HG03025 (cell line): ENCODE data around the gene SYCP2.
"Not testable (repeated sequence)": the region's sequence is repeated elsewhere in the genome, so short reads cannot be mapped to it uniquely, and the experiment has no call there.

ENCODE experiments used
- ATAC-seq: cut with Tn5 transposase; IDR thresholded peaks from one replicate; pipeline ENCODE4 v1.9.1; 2021; ENCODE audit warnings: mild to moderate bottlenecking, moderate library complexity; ENCODE audit not compliant: unreplicated experiment, low FRiP score

SYCP2 gene

DNA sequence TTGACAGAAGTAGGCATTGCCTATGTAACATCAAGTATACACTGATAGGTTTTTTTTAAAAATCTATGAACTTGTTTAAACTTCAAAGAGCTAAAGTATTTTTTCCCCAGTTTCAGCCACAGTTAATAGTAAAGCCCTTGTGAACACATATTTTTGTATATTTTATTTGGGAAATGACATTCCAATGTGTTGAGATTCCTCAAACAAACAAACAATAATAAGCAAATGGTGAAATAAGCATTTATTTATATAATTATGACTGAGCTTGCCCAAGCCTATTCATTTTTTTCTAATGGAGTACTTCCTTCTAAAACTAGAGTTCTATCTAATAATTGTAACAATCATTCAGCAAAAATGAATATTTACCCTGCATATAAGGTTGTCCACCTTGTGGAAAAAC lies 12.5 kb downstream of the SYCP2 start:
- no peak for ATAC-seq

DNA sequence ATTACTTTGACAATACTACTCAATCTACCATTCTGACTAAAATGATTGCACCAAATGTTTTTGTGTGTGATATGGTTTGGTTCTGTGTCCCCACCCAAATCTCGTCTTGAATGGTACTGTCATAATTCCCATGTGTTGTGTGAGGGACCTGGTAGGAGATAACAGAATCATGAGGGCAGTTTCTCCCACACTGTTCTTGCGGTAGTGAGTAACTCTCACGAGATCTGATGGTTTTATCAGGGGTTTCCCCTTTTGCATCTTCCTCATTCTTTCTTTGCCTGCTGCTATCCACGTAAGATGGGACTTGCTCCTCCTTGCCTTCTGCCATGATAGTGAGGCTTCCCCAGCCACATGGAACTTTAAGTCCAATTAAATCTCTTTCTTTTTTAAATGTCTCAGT lies 20.8 kb downstream of the SYCP2 start:
- no peak for ATAC-seq

DNA sequence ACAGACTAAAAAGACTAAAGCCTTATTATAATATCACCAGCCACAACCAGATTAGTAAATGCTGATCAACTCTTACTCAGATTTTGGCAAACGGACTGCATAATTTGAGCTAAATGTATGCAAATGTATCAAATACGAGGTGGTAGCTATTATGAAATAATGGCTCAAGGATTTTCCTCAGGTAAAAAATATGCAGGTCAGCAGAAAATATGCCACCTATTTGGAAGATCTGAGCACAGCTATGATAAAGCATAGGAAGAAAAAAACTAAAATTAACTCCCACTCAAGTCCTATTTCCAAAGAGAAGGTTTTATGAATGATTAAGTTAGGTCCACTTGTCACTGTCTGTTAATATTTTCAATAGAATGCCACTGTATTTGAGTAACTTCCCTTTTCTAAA lies 22.4 kb downstream of the SYCP2 start:
- no peak for ATAC-seq

DNA sequence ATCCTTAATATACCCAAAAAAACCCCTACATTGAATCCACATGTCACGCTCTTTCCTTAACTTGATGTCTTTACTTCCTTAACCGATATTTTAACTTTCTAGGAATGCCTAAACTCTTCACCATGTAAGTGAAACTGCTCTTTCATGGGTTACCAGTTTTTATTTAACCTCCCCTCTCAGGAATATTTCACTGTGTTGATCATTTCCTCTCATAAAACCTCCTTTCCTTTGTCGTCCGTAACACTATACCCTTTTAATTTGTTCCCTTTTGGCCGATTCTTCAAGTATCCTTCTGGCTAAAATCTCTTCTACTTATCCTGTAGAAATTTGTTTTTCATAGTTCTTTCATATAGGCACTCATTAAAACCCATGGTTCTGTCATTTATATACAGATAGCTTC lies 24.6 kb downstream of the SYCP2 start:
- no peak for ATAC-seq

DNA sequence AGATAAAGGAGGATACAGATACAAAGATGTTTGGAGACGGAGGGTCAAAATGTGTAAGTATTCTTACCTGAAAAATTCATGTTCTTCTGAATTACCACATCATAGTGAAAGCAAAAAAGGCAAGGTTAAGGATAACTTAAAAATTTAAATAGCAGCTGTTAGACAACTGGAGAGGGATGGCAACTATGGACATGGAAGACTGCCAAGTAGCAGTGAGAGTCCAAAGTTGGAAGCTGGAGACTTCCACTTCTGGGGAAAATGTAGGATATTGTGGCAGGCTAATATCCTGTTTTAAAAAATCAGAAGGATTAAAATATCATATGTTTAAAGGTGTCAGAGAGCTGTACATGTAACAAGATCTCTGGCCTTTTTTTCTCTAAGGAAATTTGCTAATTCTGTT lies 29.8 kb downstream of the SYCP2 start:
- ATAC-seq, result no peak

DNA sequence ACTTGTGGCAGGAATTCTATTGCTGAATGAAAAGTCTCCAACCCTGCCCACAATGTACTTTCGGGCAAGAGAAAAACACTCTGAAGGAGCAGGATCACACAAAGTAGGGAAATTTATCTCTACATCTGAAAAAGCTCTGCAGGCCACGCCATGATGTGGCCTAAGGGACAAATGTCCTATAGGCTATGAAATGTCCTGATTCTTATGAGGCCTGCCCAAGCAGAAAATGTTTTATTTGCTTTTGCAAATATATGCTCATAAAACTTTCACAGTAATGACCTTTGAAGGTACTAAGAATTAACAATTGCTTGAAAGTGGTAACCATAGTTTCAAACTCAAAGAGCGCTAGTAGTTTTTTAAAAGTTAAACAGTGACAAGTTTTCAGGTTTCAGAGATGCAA lies 31.0 kb downstream of the SYCP2 start:
- no peak for ATAC-seq

DNA sequence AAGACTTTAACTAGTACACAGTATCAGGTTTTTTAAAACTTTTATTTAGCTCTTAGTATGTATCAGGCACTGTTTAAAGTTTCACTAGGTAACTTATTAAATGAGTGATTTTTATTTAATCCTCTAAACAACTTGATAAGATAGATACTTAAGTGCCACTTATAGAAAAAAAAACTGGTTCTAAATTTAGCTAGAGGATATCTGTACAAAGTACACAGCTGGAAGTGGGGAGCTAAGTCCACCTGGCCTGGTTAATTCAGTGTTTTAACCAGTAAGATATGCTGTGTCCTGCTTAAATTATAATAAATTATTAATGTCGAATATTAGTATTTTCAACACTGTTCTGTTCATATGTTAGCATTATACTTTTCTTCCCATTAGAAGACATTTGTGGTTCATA lies 37.5 kb downstream of the SYCP2 start:
- no peak for ATAC-seq

DNA sequence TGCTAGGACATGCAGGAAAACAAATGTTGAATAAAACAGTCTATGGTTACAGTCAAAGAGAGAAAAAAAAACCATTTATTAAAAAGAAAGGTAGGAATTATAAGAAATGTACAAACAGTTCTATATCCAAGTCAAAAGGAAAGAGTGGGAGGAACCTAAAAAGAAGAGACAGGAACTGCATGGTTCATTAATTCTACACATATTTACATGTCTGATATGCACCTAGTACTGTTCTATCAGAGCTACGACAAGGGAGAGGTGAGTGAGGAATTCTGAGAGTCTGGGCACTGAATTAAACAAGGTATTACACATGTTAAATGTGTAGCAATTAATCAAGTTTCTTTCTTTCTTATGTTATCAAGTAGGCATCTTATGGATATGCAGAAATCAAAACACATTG lies 41.9 kb downstream of the SYCP2 start:
- ATAC-seq, result no peak

DNA sequence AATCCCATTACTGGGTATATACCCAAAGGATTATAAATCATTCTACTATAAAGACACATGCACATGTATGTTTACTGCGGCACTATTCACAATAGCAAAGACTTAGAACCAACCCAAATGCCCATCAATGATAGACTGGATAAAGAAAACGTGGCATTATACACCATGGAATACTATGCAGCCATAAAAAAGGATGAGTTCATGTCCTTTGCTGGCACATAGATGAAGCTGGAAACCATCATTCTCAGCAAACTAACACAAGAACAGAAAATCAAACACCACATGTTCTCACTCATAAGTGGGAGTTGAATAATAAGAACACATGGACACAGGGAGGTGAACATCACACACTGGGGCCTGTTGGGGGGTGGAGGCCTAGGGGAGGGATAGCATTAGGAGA lies 43.4 kb downstream of the SYCP2 start:
- ATAC-seq, result not testable (repeated sequence)

DNA sequence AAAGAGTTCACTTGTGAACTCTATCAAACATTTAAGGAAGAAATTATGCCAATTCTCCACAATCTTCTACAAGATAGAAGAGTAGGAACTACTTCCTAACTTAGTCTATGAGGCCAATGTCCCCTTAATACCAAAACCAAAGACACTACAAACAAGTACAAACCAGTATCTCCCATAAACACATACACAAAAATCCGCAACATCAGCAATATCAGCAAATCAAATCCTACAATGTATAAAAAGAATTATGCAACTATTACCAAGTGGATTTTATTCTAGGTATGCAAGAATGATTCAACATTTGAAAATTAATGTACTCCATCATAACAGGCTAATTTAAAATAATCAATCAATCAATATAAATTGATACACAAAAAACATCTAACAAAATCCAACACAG lies 45.4 kb downstream of the SYCP2 start:
- no peak for ATAC-seq

DNA sequence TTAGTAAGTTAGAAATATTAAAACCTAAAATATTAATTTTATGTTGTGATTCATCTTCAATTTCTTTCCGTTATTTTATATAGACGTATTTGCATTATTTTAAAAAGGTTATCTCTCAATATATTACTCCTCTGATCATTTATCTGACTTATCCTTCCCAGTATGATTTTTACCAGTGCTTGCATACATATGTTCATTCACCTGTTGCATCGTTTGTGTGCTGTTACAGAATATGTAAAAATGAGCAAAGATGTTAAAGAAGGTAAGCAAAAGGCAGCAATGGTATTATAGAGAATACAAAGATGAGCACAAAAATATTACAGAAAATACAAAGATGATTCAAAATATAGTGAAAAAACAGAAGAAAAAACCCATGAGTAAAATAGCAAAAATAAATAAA lies 48.9 kb downstream of the SYCP2 start:
- no peak for ATAC-seq

DNA sequence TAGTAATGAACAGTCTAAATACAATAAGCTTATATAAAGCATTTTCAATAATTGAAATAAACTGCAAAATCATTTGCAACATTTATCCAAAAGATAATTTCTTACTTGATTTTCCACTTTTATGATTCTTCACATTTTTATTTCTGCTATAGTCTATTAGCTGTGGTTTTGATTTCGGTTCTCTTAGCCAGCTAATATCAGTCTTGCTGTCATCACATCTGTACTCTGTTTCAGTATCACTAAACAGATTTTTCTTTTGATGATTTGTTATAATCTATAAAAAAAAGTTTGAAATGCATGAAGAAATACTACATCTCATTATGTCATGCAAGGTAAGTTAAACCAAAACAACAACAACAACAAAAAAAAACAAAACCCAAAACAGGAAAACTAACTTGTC lies 53.2 kb downstream of the SYCP2 start:
- ATAC-seq, result no peak

DNA sequence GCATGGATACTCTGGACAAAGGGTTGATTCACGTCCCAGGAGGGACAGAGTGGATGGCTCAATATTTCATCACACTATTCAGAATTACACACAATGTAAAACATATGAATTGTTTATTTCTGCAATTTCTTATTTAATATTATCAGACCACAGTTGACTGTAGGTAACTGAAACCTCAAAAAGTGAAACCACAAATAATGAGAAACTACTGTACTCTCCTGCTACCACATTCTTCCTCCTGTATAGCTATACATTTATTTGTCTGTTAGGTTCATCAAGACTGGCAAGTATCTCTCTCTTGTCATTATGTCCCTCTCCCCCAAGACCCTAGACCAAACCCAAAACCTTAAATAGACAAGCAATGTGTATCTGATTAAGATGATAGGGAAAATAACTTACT lies 60.0 kb downstream of the SYCP2 start:
- no peak for ATAC-seq

DNA sequence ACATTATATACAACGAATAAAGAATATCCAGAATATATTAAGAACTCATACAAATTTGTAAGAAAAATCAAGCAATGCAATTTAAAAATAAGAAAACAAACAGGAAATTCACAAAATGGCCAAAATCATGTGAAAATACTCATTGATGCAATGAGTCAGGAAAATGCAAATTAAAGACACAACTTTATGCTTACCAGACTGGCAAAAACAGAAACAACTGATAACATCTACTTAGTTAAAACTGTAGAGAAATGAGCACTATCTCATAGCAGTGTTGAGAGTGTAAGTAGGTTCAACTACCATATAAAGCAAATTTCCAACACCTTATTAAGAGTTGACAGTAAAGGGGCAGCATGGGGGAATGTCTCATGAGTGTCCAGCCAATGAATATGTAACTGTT lies 62.3 kb downstream of the SYCP2 start:
- no peak for ATAC-seq

DNA sequence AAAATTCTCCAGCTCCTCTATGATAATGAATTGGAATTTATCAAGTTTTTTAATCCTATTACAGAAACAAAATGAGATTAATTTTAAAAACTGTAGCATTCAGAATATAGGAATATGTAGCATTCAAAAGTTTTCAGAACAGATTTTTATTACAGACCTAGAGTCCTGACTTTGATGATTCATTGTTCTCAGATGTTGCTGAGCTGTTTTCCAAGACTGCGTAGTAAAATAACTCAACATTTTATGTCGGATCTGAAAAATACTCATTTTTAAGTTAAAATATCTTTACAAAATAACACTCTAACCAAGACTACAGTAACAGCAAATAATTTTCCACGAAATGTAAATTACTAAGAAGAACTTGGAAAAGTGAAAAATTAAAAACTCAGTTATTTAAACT lies 67.1 kb downstream of the SYCP2 start:
- ATAC-seq, result no peak

DNA sequence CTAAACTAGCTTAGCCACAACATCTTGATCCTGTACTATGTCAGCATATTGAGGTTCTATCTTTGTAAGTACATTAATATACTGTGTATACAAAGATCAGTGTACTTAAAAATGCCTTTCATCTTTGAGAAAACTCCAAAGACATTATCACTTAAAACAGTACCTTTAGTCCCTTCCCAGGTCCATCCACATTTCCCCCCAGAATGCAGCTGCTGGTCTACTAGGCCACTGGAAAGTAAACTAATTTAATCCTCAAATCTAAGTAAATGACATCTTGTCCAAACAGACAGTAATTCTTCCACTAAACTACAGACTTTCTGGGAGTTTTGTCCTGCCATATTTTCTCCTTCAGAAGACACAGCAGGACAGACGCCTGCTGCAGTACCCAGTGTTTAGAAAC lies 68.7 kb downstream of the SYCP2 start:
- ATAC-seq, result no peak

DNA sequence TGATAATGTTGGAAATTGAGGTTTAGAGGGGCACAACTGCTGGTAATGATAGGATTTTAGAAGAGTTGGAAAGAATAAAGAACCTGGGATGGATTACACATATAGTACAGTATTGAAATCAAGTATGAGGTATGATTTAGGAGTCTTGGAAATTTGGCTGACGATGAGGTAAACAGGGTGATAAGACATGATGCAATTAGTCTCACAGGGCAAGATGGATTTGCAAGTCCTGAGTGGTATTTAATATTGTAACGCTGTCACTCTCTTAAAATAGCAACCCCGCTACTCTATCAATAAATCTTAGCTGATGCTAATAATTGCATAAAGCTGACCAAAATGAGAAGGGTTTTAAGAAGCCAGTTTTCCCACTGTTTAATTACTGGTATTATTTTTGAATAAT lies 70.4 kb downstream of the SYCP2 start:
- no peak for ATAC-seq

DNA sequence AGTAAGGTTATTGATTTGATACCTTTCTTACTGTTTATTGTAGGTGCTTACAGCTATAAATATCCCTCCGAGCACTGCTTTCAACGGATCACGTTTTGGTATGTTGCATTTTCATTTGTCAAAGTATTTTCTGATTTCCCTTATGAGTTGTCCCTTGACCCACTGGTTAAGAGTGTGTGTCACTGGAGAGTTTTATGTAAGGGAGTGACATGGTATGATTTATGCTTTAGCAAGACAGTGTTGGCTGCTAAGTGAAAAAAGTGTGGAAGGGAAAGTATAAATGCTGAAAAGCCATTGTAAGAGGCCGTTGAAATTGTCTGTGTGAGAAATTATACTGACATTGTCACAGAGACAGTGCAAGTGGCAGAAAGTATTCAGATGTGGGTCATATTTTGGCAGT lies 72.0 kb downstream of the SYCP2 start:
- no peak for ATAC-seq

DNA sequence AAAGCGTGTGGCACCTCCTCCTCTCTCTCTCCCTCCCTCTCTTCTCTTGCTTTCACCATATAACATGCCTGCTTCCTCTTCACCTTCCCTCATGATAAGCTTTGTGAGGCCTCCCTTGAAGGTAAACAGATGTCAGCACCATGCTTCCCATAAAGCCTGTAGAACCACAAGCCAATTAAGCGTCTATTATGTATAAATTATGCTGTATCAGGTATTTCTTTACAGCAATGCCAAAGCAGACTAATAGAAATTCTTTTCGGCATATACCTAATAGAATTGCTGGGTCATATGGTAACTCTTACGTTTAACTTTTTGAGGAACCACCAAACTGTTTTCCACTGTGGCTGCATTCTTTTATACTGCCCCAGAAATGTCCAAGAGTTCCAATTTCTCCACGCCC lies 75.0 kb downstream of the SYCP2 start:
- ATAC-seq, result no peak

DNA sequence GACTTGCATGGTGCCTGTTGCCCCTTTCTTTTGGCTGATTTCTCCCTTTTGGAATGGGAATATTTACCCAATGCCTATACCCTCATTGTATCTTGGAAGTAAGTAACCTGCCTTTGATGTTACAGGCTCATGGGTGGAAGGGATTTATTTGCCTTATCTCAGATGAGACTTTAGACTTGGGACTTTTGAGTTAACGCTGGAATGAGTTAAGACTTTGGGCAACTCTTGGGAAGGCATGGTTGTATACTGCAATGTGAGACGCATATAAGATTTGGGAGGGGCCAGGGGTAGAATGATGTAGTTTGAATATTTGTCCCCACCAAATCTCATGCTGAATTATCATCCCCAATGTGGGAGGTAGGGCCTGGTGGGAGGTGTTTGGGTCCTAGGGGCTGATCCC lies 75.5 kb downstream of the SYCP2 start:
- ATAC-seq, result no peak

DNA sequence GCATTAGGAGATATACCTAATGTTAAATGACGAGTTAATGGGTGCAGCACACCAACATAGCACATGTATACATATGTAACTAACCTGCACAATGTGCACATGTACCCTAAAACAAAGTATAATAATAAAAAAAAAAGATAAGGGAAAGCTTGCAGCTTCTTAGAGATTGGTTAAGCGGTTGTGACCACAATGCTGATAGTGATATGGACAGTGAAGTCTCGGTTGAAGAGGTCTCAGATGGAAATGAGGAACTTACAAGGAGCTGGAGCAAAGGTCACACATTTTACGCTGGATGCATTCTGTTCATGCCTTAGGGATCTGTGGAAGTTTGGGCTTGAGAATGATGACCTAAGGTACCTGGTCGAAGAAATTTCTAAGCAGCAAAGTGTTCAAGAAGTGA lies 76.5 kb downstream of the SYCP2 start:
- not testable (repeated sequence) for ATAC-seq

DNA sequence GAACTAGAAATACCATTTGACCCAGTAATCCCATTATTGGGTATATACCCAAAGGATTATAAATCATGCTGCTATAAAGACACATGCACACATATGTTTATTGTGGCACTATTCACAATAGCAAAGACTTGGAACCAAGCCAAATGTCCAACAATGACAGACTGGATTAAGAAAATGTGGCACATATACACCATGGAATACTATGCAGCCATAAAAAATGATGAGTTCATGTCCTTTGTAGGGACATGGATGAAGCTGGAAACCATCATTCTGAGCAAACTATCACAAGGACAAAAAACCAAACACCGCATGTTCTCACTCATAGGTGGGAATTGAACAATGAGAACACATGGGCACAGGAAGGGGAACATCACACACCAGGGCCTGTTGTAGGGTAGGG lies 76.9 kb downstream of the SYCP2 start:
- ATAC-seq, result not testable (repeated sequence)

DNA sequence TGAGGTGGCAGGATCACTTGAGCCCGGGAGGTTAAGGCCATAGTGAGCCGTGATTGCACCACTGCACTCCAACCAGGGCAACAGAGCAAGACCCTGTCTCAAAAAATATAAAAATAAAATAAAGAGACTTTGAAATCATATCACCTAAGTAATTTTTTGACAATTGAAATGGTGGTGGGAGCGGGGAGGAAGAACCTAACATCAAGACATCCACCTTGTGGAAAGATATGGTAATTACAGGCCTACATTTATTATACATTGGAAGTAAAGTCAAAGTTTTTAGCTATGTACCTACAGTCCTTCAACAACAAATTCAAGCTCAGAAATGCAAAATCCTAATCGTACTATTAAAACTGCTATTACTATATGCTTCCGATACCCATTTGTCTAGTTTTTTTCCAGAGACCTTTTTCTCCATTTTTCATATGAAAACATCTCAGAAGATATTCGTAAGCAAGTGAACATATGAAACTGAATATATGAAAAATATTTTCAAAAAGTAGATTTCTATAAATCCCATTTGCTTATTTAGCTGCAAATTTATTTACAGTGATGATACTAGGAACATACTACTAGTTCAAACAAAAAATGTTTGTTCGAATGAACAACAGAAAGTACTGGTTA lies 83.3 kb downstream of the SYCP2 start:
- no peak for ATAC-seq
